Measurements from ENCODE around the gene SNN. TPM values are rescaled to one million over a fixed set of nuclear protein-coding genes. Genes with fewer than 3 reads are reported as not detected.

SNN gene
- total and polyA plus RNA-seq, 2 experiments from 2014 or later: 16.7 to 18.8 TPM

- Histone ChIP-seq H3K9me3 (ENCODE audit: low read depth) (no peaks in the 10 kb centered on the region), H3K4me1 (ENCODE audit: insufficient read depth) (no peaks in the 10 kb centered on the region), H3K9me2 (replicated peaks; ENCODE audit: insufficient read depth) (no peaks in the 10 kb centered on the region), H3K27me3 (no peaks in the 10 kb centered on the region), H3K36me3 (replicated peaks; ENCODE audit: insufficient read depth, low read depth) (no peaks in the 10 kb centered on the region), H3K27ac (no peak overlapping the region), H3K4me3 (no peak overlapping the region), H3K4me2 (no peak overlapping the region), H3K79me2 (peaks cover 23% of the 10 kb centered on the region), H2AFZ (no peak overlapping the region), H4K20me1 (ENCODE audit: insufficient read depth, poor library complexity, severe bottlenecking) (peaks cover 5% of the 10 kb centered on the region)
- no peak for TF ChIP-seq EZH2 (IDR thresholded peaks at IDR 0.05; ENCODE audit: borderline replicate concordance)
- TF ChIP-seq EZH2phosphoT487 (IDR thresholded peaks at IDR 0.05; ENCODE audit: low read depth, severe bottlenecking, unreplicated experiment): no peak
- TF ChIP-seq CTCF (IDR thresholded peaks at IDR 0.05; ENCODE audit: poor library complexity): no peak
- no peak for DNase-seq (ENCODE audit: low spot score)
- WGBS (ENCODE audit: low lambda C conversion rate, missing lambda C conversion rate): 95% methylated on average over 15 of the region's 15 CpGs
Observed at GRCh38 chr16:11691771-11692170, 23.5 kb downstream of the SNN start.

- H3K4me1 ChIP-seq (ENCODE audit: insufficient read depth): no peaks in the 10 kb centered on the region
- no peak overlapping the region for H3K27ac ChIP-seq
- 90% methylated on average over 8 of the region's 8 CpGs for WGBS (ENCODE audit: low lambda C conversion rate, missing lambda C conversion rate)
- no peak overlapping the region for H2AFZ ChIP-seq
- H4K20me1 ChIP-seq (ENCODE audit: insufficient read depth, poor library complexity, severe bottlenecking): peaks cover 5% of the 10 kb centered on the region
- H3K4me3 ChIP-seq: no peak overlapping the region
- no peaks in the 10 kb centered on the region for H3K36me3 ChIP-seq (replicated peaks; ENCODE audit: insufficient read depth, low read depth)
- no peaks in the 10 kb centered on the region for H3K9me2 ChIP-seq (replicated peaks; ENCODE audit: insufficient read depth)
- H3K27me3 ChIP-seq: no peaks in the 10 kb centered on the region
- DNase-seq (ENCODE audit: low spot score): no peak
- TF ChIP-seq EZH2 (IDR thresholded peaks at IDR 0.05; ENCODE audit: borderline replicate concordance): no peak
- no peak for TF ChIP-seq CTCF (IDR thresholded peaks at IDR 0.05; ENCODE audit: poor library complexity)
- TF ChIP-seq EZH2phosphoT487 (IDR thresholded peaks at IDR 0.05; ENCODE audit: low read depth, severe bottlenecking, unreplicated experiment): no peak
- H3K9me3 ChIP-seq (ENCODE audit: low read depth): no peaks in the 10 kb centered on the region
- no peak overlapping the region for H3K4me2 ChIP-seq
- H3K79me2 ChIP-seq: peaks cover 27% of the 10 kb centered on the region
Observed at GRCh38 chr16:11692171-11692570, 23.9 kb downstream of the SNN start.

- no peak overlapping the region for H3K4me2 ChIP-seq
- TF ChIP-seq CTCF (IDR thresholded peaks at IDR 0.05; ENCODE audit: poor library complexity) (no peak), EZH2 (IDR thresholded peaks at IDR 0.05; ENCODE audit: borderline replicate concordance) (no peak), EZH2phosphoT487 (IDR thresholded peaks at IDR 0.05; ENCODE audit: low read depth, severe bottlenecking, unreplicated experiment) (no peak)
- H3K4me3 ChIP-seq: no peak overlapping the region
- H3K27ac ChIP-seq: no peak overlapping the region
- peaks cover 27% of the 10 kb centered on the region for H3K79me2 ChIP-seq
- no peaks in the 10 kb centered on the region for H3K9me2 ChIP-seq (replicated peaks; ENCODE audit: insufficient read depth)
- no peaks in the 10 kb centered on the region for H3K9me3 ChIP-seq (ENCODE audit: low read depth)
- DNase-seq (ENCODE audit: low spot score): no peak
- H3K27me3 ChIP-seq: no peaks in the 10 kb centered on the region
- H4K20me1 ChIP-seq (ENCODE audit: insufficient read depth, poor library complexity, severe bottlenecking): peaks cover 5% of the 10 kb centered on the region
- H2AFZ ChIP-seq: no peak overlapping the region
- no peaks in the 10 kb centered on the region for H3K4me1 ChIP-seq (ENCODE audit: insufficient read depth)
- no peaks in the 10 kb centered on the region for H3K36me3 ChIP-seq (replicated peaks; ENCODE audit: insufficient read depth, low read depth)
- WGBS (ENCODE audit: low lambda C conversion rate, missing lambda C conversion rate): 95% methylated on average over 6 of the region's 6 CpGs
Observed at GRCh38 chr16:11692651-11693050, 24.4 kb downstream of the SNN start.
